Measurements from ENCODE around the gene TNFSF8. TPM values are rescaled to one million over a fixed set of nuclear protein-coding genes. Genes with fewer than 3 reads are reported as not detected.

TNFSF8 gene
- total and polyA plus RNA-seq, 9 of the 15 experiments (the other 6 are each of a cell fraction or from before 2014, with no cell fraction given), result 0.09 TPM; not detected in 8

DNA sequence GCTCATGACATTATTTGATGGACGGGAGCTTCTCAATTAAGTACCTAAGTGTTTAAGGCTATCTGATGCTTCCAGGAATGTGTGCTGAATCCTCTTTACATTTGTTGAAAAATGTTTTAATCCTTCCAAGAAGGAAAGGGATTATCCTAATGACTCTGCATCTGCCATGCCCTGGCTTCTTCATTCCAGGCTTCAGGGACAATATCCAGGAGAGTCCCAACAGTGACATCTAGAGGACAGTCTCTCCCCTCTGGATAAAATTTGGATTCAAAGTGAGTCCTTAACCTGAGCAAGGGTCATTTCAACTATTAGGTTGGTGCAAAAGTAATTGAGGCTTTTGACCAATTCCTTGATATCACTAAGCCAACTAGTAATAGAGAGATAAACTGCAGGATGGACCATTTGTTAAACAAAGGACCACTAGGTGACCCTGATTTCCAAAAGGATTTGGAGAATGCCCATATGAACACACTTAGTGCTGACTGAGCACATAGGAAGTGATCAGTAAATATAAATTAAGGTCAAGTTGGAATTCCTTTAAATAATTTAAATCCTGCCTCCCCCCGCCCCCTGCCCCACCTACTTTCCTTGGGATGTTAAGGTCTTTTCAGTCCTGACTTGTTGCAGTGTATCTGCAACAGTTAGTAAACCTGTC is 19.1 kb downstream of the TNFSF8 start (continued):
- TF ChIP-seq, protein P1, sequence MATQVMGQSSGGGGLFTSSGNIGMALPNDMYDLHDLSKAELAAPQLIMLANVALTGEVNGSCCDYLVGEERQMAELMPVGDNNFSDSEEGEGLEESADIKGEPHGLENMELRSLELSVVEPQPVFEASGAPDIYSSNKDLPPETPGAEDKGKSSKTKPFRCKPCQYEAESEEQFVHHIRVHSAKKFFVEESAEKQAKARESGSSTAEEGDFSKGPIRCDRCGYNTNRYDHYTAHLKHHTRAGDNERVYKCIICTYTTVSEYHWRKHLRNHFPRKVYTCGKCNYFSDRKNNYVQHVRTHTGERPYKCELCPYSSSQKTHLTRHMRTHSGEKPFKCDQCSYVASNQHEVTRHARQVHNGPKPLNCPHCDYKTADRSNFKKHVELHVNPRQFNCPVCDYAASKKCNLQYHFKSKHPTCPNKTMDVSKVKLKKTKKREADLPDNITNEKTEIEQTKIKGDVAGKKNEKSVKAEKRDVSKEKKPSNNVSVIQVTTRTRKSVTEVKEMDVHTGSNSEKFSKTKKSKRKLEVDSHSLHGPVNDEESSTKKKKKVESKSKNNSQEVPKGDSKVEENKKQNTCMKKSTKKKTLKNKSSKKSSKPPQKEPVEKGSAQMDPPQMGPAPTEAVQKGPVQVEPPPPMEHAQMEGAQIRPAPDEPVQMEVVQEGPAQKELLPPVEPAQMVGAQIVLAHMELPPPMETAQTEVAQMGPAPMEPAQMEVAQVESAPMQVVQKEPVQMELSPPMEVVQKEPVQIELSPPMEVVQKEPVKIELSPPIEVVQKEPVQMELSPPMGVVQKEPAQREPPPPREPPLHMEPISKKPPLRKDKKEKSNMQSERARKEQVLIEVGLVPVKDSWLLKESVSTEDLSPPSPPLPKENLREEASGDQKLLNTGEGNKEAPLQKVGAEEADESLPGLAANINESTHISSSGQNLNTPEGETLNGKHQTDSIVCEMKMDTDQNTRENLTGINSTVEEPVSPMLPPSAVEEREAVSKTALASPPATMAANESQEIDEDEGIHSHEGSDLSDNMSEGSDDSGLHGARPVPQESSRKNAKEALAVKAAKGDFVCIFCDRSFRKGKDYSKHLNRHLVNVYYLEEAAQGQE (IDR thresholded peaks at IDR 0.05; ENCODE audit: borderline replicate concordance), result peak; percentile 33; the same call in 1 of the 2 replicates
- TF ChIP-seq, protein P1 (CRISPR knock-in tag; IDR thresholded peaks at IDR 0.05; ENCODE audit: low read depth), result no peak
- peak; percentile 19; the same call in 1 of the 2 replicates for TF ChIP-seq C11orf30 (IDR thresholded peaks at IDR 0.05; ENCODE audit: low read depth)
